ENCODE measurements around the gene TFAP2D.
A peak's percentile ranks its signal among the peaks of the same experiment; 100 is the strongest.

Gene TFAP2D

GRCh38 chr6:50816115-50816675, 102.9 kb downstream of the TFAP2D start:
- peak overlapping the region; percentile 76 for H3K4me3 Mint-ChIP-seq
- H3K27me3 Mint-ChIP-seq (ENCODE audit: low read depth, poor library complexity): peaks cover 94% of the 10 kb centered on the region
- no peak overlapping the region for H3K27ac Mint-ChIP-seq

DNA sequence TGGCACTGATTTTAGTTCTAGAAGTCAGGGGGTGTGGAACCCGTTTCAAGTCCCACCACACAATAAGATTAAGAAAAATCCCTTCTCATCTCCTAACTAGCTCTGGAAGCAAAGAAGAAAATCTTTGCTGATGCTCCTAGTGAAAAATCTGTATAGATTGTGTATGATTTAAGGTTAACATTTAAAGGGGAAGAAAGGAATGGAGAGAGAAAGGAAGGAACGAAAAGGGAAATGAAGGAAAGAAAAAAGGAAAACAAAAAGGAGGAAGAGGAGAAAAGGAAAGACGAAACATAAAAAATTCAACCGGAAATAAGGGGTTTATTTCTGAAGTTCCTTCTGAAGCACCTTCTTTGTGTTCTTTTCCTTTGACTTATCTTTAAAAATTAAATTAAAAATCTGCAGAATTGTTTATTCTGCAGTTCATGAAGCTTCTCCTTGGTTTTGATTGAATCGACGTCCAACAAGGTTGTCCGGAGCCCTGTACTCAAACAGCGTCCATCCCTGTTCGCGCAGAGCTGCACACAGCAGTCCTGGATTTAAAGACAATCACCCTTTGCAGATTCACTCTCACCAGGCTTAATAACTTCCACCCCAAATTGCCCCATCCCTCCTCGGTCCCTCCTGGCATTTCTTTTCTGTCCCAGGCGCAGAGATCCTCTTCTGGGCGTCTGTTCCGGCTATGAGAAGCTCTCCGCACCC, 103.8 kb downstream of the TFAP2D start:
- no peak for DNase-seq
- H3K9me3 Mint-ChIP-seq: peaks cover 4% of the 10 kb centered on the region
- H3K36me3 Mint-ChIP-seq (ENCODE audit: low read depth): no peaks in the 10 kb centered on the region
- no peak for TF ChIP-seq CTCF (IDR thresholded peaks at IDR 0.05)
- peaks cover 1% of the 10 kb centered on the region for H3K4me1 Mint-ChIP-seq
- H3K27ac Mint-ChIP-seq: no peak overlapping the region
- H3K27me3 Mint-ChIP-seq (ENCODE audit: low read depth, poor library complexity): peaks cover 97% of the 10 kb centered on the region
- peak overlapping the region; percentile 35 for H3K4me3 Mint-ChIP-seq

More at GRCh38 chr6:50816115-50816675, 102.9 kb downstream of the TFAP2D start:
- DNase-seq: peak; percentile 84
- Mint-ChIP-seq H3K4me1 (no peaks in the 10 kb centered on the region), H3K9me3 (peaks cover 10% of the 10 kb centered on the region), H3K36me3 (ENCODE audit: low read depth) (no peaks in the 10 kb centered on the region)
- TF ChIP-seq CTCF (IDR thresholded peaks at IDR 0.05): peak; percentile 80

DNA sequence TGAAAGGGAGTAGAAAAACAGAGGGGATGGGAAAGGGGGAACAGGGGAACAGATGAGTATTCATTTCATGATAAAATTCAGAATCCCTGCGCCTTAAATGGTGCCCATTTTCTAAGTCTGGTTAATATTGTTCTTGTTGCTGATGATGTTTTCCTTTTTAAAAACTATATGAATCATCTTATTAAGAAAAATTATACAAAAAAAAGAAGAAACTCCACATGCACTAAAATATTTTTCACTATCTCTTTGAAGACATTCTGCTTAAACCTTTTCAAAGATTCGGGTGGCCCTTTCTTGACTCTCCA, 104.3 kb downstream of the TFAP2D start:
- H3K4me1 Mint-ChIP-seq: peaks cover 4% of the 10 kb centered on the region
- H3K4me3 Mint-ChIP-seq: no peak overlapping the region
- peaks cover 97% of the 10 kb centered on the region for H3K27me3 Mint-ChIP-seq (ENCODE audit: low read depth, poor library complexity)
- H3K27ac Mint-ChIP-seq: no peak overlapping the region
- H3K9me3 Mint-ChIP-seq: peaks cover 4% of the 10 kb centered on the region
- DNase-seq: no peak
- TF ChIP-seq CTCF (IDR thresholded peaks at IDR 0.05): no peak
- no peaks in the 10 kb centered on the region for H3K36me3 Mint-ChIP-seq (ENCODE audit: low read depth)

- peaks cover 4% of the 10 kb centered on the region for H3K9me3 Mint-ChIP-seq
- no peaks in the 10 kb centered on the region for H3K36me3 Mint-ChIP-seq (ENCODE audit: low read depth)
- no peak for DNase-seq
- no peak overlapping the region for H3K27ac Mint-ChIP-seq
- H3K27me3 Mint-ChIP-seq (ENCODE audit: low read depth, poor library complexity): peaks cover 98% of the 10 kb centered on the region
- no peak for TF ChIP-seq CTCF (IDR thresholded peaks at IDR 0.05)
- H3K4me3 Mint-ChIP-seq: no peak overlapping the region
- H3K4me1 Mint-ChIP-seq: peaks cover 4% of the 10 kb centered on the region
Observed at GRCh38 chr6:50818020-50818419, 104.7 kb downstream of the TFAP2D start.

DNA sequence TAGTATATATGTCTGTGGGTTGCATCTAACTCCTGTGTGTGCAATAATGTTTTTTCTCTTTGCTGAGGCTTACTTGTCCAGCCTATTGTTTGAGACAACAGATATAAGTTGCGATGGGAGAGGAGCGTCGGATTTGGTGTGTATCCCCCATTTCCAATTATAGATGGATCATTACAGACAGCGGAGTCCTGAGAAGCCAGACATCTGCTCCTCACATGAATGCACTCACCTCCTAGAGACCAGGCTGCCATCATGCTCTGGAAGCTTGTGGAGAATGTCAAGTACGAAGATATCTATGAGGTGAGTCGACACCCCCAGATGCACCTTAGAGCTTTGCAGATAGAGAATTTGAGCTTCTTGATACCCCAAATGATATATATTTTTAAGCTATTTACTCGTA, 105.3 kb downstream of the TFAP2D start, which contains the start of gene TFAP2B:
TSS of gene TFAP2B (plus strand) at position 199 of the 400 bp plus-strand sequence. CDS start at position 220, 21 bp downstream.
- DNase-seq: no peak
- no peak for TF ChIP-seq CTCF (IDR thresholded peaks at IDR 0.05)
- Mint-ChIP-seq H3K27ac (no peak within 1 kb of the TSS), H3K36me3 (ENCODE audit: low read depth) (no peaks in the 10 kb centered on the region), H3K9me3 (peaks cover 7% of the 10 kb centered on the region), H3K4me1 (peaks cover 4% of the 10 kb centered on the region), H3K4me3 (peak within 1 kb of the TSS; percentile 61), H3K27me3 (ENCODE audit: low read depth, poor library complexity) (peaks cover 98% of the 10 kb centered on the region)

DNA sequence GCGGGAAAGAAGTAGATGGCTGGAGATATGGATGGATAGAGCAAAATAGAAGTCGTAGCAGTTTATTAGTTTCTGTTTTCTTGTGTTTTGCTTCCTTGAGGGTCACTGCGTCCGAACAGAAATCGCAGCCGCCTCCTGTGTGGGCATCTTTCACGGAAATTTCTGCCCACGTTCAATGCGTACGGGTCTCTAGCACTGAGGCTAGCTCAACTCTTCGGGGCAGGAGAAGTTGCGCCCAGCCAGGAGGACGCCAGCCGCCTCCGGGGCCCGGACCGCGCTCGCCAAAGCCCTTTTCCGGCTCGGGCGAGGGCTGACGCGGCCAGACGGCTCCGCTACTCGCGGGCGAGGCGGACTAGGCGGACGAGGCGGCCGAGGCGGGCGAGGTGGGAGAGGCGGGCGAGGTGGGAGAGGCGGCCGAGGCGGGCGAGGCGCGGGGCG, 106.2 kb downstream of the TFAP2D start:
- TF ChIP-seq CTCF (IDR thresholded peaks at IDR 0.05): no peak
- Mint-ChIP-seq H3K9me3 (peaks cover 7% of the 10 kb centered on the region), H3K4me1 (peaks cover 4% of the 10 kb centered on the region), H3K27ac (no peak overlapping the region), H3K36me3 (ENCODE audit: low read depth) (no peaks in the 10 kb centered on the region), H3K27me3 (ENCODE audit: low read depth, poor library complexity) (peaks cover 98% of the 10 kb centered on the region), H3K4me3 (no peak overlapping the region)
- peak; percentile 61 for DNase-seq
